ENCODE results near the gene CRIM1.
A peak's percentile ranks its signal among the peaks of the same experiment; 100 is the strongest.
"Not testable (repeated sequence)": the region's sequence is repeated elsewhere in the genome, so short reads cannot be mapped to it uniquely, and the experiment has no call there.

Gene CRIM1

GRCh38 chr2:36355151-36355889, at the start of gene CRIM1:
TSS of gene CRIM1 (plus strand) at chr2:36355778. CDS start at chr2:36356293, 515 bp downstream.
- DNase-seq (ENCODE audit: low read depth in 3 of 3, low spot score in 1 of 3): peak in 2 of 3 donors; percentile 25 to 33

- DNase-seq (ENCODE audit: low read depth in 3 of 3, low spot score in 1 of 3): no peak
Observed at GRCh38 chr2:36307441-36307840, 48.1 kb upstream of the CRIM1 start.

- not testable (repeated sequence) for DNase-seq (ENCODE audit: low read depth in 3 of 3, low spot score in 1 of 3)
Observed at GRCh38 chr2:36310444-36310843, 45.1 kb upstream of the CRIM1 start.

- no peak for DNase-seq (ENCODE audit: low read depth in 3 of 3, low spot score in 1 of 3)
Observed at GRCh38 chr2:36318547-36318946, 37.0 kb upstream of the CRIM1 start.

GRCh38 chr2:36322108-36322507, 33.5 kb upstream of the CRIM1 start:
- no peak for DNase-seq (ENCODE audit: low read depth in 3 of 3, low spot score in 1 of 3)

GRCh38 chr2:36326286-36326685, 29.3 kb upstream of the CRIM1 start:
- DNase-seq (ENCODE audit: low read depth in 3 of 3, low spot score in 1 of 3): no peak

GRCh38 chr2:36329251-36329650, 26.3 kb upstream of the CRIM1 start:
- no peak for DNase-seq (ENCODE audit: low read depth in 3 of 3, low spot score in 1 of 3)

GRCh38 chr2:36329746-36330472, 25.7 kb upstream of the CRIM1 start:
- DNase-seq (ENCODE audit: low read depth in 3 of 3, low spot score in 1 of 3): no peak

GRCh38 chr2:36330473-36331395, 24.8 kb upstream of the CRIM1 start:
- DNase-seq (ENCODE audit: low read depth in 3 of 3, low spot score in 1 of 3): no peak

- DNase-seq (ENCODE audit: low read depth in 3 of 3, low spot score in 1 of 3): no peak
Observed at GRCh38 chr2:36333350-36334012, 22.1 kb upstream of the CRIM1 start.

- DNase-seq (ENCODE audit: low read depth in 3 of 3, low spot score in 1 of 3): no peak
Observed at GRCh38 chr2:36335597-36335996, 20.0 kb upstream of the CRIM1 start.

- DNase-seq (ENCODE audit: low read depth in 3 of 3, low spot score in 1 of 3): no peak
Observed at GRCh38 chr2:36336321-36336720, 19.3 kb upstream of the CRIM1 start.

GRCh38 chr2:36337354-36337753, 18.2 kb upstream of the CRIM1 start:
- DNase-seq (ENCODE audit: low read depth in 3 of 3, low spot score in 1 of 3): no peak

- DNase-seq (ENCODE audit: low read depth in 3 of 3, low spot score in 1 of 3): no peak
Observed at GRCh38 chr2:36338124-36338826, 17.3 kb upstream of the CRIM1 start.

- DNase-seq (ENCODE audit: low read depth in 3 of 3, low spot score in 1 of 3): no peak
Observed at GRCh38 chr2:36338827-36339145, 16.8 kb upstream of the CRIM1 start.

- DNase-seq (ENCODE audit: low read depth in 3 of 3, low spot score in 1 of 3): no peak
Observed at GRCh38 chr2:36339607-36340218, 15.9 kb upstream of the CRIM1 start.

GRCh38 chr2:36343606-36344005, 12.0 kb upstream of the CRIM1 start:
- DNase-seq (ENCODE audit: low read depth in 3 of 3, low spot score in 1 of 3): no peak

- no peak for DNase-seq (ENCODE audit: low read depth in 3 of 3, low spot score in 1 of 3)
Observed at GRCh38 chr2:36348721-36349120, 6.9 kb upstream of the CRIM1 start.

GRCh38 chr2:36351291-36351690, 4.3 kb upstream of the CRIM1 start:
- DNase-seq (ENCODE audit: low read depth in 3 of 3, low spot score in 1 of 3): no peak

- DNase-seq (ENCODE audit: low read depth in 3 of 3, low spot score in 1 of 3): no peak
Observed at GRCh38 chr2:36351736-36352349, 3.7 kb upstream of the CRIM1 start.
